SKM-1 treated with dmso at 0.1 percent for 144 hours (cell line): ENCODE measurements around the gene SYNDIG1.

ENCODE experiments used
- DNase-seq: peaks from one replicate; lab custom pipeline; 2025; ENCODE audit not compliant: unreplicated experiment; lab: John Stamatoyannopoulos, UW

Gene SYNDIG1

DNA sequence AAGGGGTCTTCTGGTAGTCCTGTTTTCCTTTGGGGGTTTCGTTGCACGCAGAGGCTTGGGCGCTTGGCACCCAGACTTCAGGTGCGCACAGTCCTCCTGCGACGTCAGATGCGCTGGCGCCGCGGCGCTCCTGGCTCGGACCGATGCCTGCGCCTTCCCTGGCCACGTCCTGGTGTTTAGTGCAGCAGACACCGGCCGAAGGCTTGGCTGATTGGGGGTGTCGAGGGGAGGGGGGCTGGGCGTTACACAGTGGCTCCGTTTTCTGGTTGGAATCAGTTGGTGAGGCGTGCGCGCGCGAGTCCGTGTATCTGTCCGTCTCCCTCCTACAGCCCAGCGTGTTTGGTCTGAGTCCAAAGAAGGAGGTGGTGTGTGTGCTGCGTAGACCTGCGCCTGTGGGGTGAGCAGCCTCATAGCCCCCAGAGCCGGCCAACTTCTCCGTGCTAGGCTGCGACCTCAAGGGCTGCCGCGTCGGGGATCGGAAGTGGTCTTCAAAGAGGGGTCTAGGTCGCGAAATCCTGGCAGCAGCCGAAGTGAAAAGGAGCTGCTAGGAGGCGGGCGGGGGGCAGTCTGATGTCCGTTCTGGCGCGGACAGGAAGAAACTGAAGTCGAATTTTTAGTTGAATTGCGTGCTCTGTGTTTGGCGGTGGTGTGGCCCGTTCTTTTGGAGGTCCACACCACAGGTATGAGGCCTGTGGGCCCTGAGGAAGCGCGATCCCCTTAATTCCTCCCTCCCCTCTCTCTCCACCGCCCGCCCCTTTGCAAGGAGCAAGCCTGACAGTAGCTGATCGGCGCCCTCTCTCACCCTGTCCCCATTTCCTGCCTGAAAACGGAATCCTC is 1.5 kb downstream of the SYNDIG1 start:
- no peak for DNase-seq

DNA sequence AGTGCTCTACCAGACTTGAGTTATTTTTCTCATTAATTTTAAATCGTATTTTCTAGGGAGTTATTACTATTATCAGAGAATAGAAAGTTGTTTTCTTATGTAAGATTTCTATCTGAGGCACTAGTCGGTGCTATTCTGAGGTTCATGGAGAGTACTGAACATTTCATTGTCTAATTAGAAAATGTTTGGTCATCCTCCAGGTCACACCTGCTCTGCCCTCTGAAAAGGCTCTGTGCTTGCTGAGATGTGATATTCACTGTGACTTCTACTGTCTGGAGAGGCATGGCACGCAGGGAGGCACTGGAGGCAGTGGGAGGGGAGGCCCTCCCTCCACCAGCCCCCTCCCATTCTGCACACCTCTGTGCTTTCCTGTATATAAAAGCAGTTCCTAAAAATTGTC is 3.0 kb downstream of the SYNDIG1 start:
- no peak for DNase-seq

DNA sequence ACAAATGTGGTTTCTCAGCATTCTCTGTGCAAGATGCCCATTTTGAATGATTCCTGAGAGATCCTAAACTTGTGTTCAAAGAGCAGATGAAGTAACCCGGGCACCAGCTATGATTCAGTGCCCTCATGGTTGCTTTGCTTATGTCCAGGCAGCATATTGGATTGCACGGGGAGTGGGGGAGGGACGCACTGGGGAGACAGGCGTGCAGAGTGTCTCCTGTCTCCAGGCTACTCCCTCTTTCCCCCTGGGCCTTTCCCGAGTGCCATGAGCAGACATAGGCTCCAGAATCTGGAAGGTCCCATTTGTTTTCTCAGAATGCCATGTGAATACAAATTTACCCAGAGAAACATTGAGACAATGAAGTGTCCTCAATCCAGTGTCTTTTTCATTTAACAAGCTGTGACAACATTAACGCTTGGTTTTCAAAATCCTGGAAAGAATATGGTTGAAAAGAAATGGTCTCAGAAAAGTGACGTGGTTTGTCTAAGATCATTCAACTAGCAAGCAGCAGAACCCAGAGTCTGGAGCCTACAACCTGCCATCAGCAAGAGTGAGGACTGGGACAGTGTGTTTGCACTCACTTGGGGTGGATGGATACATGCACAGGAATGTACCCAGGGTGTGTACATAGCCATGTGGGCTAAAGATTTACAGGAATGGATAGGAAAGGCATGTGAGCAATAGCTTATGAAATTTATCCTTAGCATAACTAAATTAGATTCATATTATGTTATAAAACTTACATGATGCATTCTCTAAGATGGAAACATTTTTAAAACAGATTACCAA is 4.2 kb downstream of the SYNDIG1 start:
- no peak for DNase-seq

DNA sequence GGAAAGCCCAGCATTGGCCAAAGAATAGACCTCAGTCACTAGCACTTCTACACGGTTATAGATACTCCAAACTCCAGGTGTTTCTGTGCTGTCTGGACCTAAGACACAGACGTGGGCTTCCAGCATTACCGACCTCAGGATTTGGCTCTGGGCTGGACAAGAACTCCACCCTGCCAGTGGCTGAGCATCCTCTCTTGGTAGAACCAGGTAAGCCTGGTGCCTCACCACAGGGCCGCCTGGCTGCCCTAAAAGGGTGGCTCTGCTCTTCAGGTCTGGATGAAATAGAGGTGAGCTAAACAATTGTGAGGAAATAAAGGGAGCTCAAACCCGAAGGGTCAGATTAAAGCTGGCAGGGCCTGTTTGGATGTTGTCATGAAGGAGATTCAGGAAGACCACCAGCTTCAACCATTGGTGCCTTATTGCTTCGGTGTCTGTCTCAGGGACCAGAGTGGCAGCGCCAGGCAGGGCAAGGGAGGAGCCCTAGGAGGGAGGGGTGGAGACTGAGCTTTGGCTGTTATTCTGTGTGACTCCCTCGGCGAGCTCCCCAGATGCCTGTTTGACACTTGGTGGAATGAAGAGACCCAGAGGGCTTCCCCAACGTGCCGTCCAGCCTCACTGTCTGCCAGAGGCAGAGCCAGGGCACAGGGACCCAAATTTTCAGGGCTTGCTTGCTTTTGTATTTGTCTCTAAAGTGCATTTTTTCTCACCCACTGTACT is 8.6 kb downstream of the SYNDIG1 start:
- DNase-seq = no peak

DNA sequence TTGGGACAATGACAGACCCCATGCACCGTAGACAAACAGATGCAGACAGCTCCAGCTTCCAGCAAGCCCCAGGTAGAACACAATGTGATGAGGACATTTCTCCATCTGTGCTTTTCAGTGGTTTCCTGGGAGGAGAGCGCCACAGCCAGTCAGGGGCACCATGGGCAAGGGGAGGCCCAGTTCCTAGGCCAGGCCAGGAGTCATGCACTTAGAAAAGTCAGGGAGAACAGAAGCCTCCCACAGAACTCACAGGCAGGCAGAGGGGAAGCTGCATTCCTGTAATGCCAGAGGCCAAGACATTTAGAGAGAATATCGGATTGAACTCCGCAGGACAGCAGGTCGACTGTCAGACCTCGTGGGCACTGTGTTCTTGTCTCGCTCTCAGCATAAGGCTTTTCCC is 9.2 kb downstream of the SYNDIG1 start:
- DNase-seq = no peak

DNA sequence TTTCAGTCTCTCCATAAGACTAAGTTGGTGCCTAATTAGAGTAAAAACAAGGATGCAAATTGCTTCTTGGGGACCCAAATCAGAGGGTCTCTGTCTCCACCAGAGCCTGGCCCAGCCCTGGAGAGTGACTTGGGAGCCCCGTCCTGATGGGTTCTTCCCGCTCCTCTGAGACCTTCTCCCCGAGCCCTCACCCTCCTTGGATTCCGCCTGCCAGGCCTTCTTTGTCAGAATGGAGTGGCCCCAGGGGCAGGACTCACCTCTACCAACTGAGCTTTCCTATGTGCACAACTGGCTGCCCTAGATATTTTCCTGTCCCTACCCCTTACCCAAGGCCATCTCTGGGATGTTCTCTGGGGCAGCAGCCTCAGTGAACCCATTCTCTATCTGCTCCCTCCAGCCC is 9.7 kb downstream of the SYNDIG1 start:
- DNase-seq = no peak

DNA sequence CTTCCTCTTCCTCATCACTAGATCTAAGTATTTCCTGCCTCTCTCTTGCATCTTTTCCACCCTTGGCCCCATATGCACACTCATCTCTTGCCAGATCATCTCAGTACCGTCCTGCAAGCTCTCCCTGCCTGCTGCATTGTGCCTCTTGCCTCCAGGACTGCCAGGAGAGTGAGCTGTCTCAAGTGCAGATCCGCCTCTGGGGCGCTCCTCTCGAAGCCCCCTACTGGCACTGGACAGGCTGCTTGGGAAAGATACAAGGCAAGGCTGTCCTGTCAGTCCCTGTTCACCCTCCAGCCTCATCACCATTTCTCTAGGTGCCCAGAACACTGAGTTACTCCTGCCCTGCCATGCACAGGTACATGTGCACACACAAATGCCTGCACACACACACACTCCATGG is 10.2 kb downstream of the SYNDIG1 start:
- DNase-seq = no peak

DNA sequence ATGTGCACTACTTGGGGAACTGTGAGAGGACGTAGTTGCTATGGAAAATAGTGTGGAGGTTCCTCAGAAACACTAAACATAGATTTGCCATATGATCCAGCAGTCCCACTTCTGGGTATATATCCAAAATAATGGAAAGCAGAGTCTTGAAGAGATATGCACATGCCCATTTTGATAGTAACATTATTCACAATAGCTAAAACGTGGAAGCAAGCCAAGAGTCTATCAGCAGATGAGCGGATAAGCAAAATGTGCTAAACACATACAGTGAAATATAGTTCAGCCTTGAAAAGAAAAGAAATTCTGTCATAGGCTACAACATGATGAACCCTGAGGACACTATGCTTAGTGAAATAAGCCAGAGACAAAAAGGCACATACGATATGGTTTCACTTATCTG is 11.1 kb downstream of the SYNDIG1 start:
- DNase-seq = no peak

DNA sequence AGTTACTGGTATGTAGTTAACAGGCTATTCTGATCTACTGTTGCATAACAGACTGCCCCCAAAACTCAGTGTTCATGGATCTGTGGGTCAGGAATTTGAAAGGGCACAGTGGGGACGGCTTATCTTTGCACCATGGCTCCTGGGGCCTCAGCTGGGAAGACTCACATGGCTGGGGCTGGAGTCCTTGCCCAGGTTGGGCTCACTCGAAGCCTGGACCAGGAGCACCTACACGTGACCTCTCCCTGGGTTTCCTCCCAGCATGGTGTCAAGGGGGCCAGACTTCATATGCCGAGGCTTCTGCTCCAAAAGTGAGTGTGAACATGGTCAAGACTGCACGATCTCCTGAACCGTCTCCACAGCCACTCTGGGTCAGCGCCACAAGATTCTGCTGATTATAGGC is 11.7 kb downstream of the SYNDIG1 start:
- no peak for DNase-seq

DNA sequence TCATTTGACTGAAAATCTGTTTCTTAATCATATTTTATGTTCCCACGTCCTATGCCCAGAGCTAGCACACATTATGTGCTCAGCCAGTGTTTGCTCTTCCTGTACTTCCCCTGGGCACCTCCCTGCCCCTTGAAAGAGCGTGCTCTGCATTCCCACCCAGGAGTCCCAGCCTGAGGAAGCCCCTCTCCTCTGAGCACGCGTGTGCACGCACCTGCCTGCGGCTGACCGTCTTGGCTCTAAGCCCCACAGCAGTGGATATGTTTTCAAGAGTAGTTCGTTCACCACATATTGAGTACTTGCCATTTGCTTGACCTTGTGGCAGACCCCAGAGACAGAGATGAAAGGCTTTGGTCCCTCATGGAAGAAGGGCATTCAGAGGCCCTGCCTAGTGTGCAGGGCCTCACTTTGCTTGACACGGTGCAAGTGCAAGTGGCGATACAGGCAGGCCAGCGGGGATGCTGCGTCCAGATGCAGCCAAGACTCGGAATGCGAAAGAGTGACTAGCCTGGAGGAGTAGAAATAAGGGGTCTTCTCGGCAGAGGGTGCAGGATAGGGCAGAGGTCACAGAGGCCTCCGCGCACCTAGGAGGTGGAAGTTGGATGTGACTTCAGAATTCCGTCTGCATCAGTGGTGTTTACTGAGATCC is 14.1 kb downstream of the SYNDIG1 start:
- DNase-seq = no peak

DNA sequence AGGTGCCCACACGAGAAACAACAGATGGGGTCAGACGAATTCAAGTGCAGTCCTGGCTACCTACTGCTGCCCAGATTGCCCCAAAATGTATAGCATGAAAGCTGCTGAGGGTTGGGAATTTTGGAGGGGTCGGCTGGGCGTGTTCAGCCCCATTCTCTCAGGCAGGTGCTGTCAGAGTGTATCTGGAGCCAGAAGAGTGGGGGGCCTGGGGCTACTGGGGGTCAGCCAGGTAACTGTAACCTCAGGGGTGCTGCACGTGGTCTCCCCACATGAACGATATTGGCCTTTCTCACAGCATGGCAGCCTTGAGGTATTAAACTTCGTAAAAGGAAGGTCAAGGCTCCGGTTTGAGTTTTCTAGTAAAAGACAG is 14.6 kb downstream of the SYNDIG1 start:
- DNase-seq = no peak

DNA sequence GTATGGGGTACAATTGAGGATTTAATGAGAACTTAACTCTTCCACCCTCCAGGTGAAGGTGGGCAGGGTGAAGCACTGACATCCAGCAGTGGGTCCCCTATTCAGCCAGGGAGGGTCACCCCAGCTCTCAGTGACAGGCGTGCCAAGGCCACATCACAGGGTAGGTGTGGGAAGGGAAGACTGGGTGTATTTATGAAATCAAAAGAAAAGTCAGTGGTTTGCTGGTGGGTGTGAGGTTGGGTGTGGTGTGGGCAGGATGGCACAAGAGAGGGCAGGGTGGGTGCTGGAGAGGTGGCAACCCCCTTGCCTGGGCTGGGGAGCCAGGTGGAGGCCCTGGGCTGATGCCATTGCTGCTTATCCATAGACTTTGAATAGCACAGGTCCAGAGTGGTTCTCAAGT is 16.6 kb downstream of the SYNDIG1 start:
- DNase-seq = no peak

DNA sequence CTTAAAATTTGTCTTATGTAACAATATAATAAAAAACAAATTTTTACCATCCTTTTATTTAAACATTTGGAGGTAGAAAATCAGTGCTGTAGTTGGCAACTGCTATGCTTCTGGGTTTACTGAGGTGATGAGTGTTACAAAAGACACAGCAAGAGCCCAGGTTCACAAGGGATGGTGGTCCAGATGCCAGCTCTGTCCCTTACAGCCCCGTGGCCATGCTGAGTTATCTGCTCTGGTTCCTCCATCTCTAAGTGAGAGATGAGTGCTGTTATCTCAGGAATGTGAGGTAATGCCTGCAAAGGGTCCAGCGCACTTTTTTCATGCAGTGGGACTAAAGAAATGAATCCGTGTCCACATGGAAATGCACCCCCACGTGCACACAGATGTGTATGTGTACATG is 17.8 kb downstream of the SYNDIG1 start:
- no peak for DNase-seq

DNA sequence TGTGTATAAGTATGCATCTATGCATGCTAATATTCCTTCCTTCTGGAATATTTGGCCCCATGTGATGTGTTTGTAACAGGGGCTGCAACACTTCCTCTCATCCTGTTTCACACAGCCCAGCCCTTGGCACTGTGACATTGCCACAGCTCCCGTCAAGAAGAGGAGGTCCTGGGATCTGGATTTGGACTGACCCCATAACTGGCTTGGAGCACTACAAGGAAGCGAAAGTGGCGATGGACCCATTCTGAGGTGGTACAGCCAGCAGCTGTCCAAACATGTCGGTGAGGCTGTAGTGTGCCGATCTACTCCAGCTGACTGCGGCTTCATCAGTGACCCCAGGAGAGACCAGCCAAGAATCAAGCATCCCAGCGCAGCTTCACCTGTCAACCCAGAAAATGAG is 18.2 kb downstream of the SYNDIG1 start:
- no peak for DNase-seq

DNA sequence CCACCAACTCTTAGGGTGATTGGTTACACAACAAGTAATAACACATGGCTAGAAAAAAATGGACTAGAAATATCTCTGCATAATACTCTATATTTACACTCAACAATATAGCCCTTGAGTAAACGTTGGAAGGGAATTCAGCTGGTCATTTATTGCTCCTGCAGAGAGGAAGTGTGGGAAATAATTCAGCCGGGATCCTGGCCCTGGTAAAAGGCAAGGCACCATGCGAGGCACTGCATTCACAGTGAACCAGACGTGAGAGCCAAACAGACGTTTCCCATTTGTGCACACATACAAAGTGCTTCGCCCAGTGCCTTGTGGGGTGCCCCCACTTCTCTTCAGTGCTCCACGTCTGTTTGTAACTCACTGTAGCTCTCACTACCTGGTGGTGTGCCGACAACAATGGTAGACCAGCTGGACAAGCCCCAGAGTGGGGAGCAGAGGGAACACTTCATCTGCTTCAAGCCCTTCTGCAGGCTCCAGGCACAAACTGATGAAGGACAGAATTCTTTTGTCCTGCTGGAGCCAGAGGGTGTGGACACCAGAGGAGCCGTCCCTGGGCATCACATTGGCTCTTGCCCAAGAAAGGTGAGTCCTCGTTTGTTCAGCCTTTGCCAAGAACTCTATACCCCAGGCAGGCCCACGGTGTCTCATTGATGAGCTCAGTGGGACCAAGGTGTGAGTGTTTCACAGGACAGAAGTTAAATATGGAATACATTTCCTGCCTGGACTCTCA is 18.8 kb downstream of the SYNDIG1 start:
- no peak for DNase-seq

DNA sequence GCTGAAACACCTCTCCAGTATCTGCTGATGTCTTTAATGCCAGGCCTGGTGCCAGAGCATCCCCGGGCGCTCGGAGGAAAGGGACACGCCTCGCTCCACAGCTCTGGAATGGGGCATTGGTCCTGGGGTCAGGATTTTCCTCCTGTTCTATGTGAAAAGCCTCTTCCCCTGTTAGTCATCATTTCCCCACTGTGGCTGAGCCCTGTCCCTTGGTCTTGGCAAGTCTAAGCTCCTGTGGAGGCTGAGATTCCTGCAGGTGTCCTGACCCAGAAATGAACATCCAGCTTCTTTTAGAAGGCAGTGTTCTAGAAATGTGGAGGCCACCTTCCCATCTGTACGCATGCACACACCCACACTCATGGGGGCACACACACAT is 19.4 kb downstream of the SYNDIG1 start:
- no peak for DNase-seq

DNA sequence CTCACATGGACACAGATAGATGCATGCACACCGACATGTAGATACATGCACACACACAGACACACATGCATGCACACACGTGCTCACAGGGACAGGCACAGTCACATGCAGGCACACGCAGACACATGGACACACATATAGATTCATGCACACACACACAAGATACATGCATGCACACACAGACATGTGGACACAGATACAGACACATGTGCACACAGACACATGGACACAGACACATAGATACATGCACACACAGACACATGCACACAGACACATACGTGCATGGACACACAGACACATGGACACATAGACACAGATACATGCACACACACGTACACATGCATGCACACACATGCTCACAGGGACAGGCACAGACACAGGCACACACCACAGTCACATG is 19.8 kb downstream of the SYNDIG1 start:
- no peak for DNase-seq

DNA sequence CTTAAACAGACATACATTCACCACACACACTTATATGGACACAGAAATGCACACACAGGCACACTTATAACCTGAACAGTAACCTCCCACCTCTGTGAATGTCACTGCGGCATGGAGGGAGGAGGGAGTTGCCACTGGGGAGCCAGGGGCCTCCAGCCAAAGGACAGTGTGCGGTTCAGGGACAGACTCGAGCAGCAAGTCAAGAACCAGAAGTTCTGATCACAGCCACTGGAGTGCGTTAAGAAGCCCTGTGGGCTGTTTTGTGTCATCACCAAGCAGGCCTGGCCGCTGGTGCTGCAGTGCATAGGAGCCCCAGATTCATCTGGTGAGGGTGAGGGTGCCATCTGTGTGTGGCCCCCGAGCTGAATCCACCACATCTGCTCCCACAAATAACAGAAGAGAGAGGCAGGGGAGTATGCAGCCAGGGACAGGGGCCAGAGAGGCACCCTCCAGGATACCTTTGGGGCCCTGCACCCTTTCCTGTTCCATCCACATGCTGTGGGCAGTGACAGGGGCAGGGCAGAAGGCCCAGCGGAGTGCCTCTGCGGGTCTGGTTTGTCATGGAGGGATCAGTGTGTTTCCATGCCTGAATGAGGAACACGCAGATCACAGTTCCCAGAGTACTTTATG is 20.3 kb downstream of the SYNDIG1 start:
- DNase-seq = no peak

DNA sequence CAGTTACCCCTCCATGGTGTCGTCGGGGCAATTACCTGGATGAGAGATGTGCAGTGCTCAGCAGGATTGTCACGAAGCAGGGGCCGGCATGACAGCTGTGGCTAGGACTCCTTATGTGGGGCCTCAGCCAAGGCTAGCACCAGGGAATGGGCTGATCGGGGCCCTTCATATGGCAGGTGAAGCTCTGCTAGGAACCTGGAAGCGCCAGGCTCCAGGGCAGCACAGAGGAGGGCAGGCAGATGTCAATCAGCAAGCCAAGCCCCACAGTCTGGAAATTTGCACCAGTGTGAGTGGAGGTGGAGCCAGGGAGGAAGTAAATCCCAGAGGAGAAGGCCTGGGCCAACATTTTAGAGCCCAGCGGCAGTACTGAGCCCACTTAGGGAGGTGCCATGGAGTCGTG is 21.2 kb downstream of the SYNDIG1 start:
- DNase-seq = no peak

DNA sequence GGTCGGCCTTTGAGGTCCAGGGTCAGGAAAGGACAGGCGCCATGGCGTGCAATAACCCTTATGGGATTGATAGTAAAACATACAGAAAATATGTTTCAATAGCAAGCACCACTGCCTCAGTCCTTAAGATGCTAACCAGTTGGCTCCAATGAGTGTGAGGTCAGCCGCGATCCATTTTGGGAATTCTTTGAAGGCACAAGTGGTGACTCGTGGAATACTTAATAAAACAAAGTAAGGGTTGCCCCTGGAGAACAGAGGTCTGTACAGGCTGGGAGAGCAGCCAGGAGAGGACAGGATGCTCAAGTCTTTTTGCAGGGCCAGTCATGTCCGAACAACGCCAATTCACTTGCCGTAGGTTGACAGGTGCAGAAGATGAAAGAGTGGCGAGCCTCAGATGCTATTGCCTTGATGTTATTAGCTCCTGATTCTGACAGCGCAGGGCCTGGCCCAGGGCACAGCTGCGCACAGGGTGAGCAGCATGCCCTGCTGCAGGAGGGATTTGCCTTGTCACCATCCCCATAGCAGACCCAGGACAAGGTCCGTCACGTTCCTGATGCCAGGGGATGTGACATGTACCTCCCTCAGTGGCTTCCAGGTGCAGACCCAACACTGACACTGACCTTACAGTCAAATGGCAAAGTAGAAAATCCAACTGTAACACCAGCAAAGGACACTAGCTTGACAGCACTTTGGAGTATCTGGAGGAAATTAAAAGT is 21.8 kb downstream of the SYNDIG1 start:
- no peak for DNase-seq
